ENCODE data around the gene ERH.
"Not testable (repeated sequence)": the region's sequence is repeated elsewhere in the genome, so short reads cannot be mapped to it uniquely, and the experiment has no call there.

The ERH gene

DNA sequence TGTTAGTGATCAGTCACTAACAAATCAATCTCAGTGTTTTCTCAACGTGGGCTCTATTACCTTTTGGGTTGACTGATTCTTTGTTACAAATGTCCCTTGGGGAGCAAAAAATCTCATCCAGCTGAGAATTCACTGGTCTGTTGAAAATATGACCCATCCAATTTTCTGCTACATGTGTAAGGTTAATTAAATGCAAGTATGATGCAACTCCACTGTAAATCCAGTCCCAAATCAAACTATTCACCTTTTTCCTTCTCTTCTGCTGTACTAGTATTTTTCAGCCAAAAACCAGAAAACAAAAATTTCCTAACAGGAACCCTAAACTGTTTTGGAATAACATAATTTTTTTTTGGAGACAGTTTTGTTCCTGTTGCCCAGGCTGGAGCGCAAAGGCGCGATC lies 2.2 kb downstream of the ERH start:
- no peak for DNase-seq (ENCODE audit: low read depth)

GRCh38 chr14:69392481-69392880 lies 5.6 kb downstream of the ERH start:
- DNase-seq (ENCODE audit: low read depth): no peak

DNA sequence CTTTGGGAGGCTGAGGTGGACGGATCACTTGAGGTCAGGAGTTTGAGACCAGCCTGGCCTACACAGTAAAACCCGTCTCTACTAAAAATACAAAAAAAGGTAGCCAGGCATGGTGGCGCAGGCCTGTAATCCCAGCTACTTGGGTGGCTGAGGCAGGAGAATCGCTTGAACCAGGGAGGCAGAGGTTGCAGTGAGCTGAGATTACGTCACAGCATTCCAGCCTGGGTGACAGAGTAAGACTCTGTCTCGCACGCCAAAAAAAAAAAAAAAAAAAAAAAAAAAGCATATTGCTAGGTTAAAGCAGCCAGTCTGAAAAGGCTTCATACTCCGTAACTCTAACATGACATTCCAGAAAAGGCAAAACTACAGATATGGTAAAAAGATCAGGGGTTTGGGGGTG lies 6.7 kb downstream of the ERH start:
- DNase-seq (ENCODE audit: low read depth): not testable (repeated sequence)

DNA sequence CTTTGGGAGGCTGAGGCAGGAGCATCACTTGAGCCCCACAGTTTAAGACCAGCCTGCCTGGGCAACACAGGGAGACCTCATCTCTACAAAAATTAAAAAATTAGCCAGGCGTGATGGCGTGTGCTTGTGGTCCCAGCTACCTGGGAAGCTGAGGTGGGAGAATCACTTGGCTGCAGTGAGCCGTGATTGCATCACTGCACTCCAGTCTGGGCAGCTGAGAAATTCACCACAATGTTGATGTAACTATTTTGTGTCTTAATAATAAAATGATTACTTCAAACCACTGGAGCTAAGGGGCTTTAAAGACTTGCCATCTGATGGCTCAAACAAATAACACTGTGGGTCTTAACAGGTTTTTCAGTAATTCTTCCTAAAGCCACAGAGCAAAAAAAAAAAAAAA lies 10.8 kb downstream of the ERH start:
- no peak for DNase-seq (ENCODE audit: low read depth)

DNA sequence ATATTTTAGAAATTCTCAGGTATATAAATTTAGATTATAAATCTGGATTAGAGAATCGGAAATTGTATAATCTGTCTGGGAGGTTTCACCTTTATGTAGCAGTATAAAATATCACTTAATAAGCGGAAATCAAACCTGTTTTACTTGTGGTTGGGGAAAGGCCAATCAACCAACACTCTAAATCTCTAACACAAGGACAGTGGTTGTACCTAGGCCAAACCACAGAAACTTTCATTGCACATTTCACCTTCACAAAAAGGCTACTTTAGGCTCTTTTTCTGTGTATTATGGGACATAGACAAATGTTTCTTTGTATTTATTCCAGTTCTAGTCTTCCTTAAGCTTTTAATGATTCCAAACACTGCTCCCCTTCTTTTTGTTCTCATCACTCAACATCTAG lies 19.8 kb downstream of the ERH start:
- no peak for DNase-seq (ENCODE audit: low read depth)

DNA sequence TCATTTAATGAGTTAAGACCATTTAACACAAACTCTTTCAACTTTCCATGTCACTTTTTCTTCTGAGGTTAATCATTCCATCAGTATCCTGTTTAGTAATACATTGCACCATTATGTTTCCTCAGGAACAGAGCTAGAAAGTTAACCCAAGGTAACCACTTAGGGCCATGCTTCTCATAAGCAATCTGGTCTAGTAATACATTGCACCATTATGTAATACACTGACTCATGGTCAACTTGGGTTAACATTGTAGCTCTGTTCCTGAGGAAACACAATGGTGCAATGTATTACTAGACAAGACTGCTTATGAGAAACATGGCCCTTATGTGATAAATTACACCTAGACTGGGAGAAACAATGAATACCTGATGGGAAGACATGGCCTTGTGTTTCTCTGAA lies 21.7 kb downstream of the ERH start:
- no peak for DNase-seq (ENCODE audit: low read depth)

GRCh38 chr14:69375722-69376121 lies 22.4 kb downstream of the ERH start:
- DNase-seq (ENCODE audit: low read depth): no peak

GRCh38 chr14:69375182-69375581 lies 22.9 kb downstream of the ERH start:
- DNase-seq (ENCODE audit: low read depth): no peak

- no peak for DNase-seq (ENCODE audit: low read depth)
Measured at GRCh38 chr14:69374235-69374634, 23.9 kb downstream of the ERH start.

- DNase-seq (ENCODE audit: low read depth): no peak
Measured at GRCh38 chr14:69373104-69373503, 25.0 kb downstream of the ERH start.

GRCh38 chr14:69372146-69372545 lies 26.0 kb downstream of the ERH start:
- no peak for DNase-seq (ENCODE audit: low read depth)

- DNase-seq (ENCODE audit: low read depth): no peak
Measured at GRCh38 chr14:69370061-69370460, 28.0 kb downstream of the ERH start.

- DNase-seq (ENCODE audit: low read depth): no peak
Measured at GRCh38 chr14:69368381-69368780, 29.7 kb downstream of the ERH start.

- DNase-seq (ENCODE audit: low read depth): no peak
Measured at GRCh38 chr14:69366761-69367160, 31.3 kb downstream of the ERH start.

GRCh38 chr14:69366069-69366468 lies 32.0 kb downstream of the ERH start:
- no peak for DNase-seq (ENCODE audit: low read depth)

DNA sequence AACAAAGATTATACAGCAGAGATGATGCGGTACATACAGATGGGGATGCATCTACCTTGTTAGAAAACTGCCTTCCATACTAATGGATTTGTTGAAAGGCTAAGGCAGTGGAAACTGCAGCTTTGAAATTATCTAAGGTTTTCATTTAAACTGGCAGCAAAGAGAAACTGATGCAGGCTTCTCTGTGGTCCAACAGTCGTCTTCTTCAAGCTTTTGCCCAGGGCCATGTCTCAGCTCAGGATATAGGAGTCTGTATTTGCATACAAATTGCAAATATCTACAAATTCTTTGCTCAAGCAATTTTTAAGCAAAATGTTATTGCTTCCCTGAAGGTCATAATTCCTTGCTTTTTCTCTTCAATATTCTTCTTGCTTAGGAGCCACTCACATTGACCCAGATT lies 33.7 kb downstream of the ERH start:
- DNase-seq (ENCODE audit: low read depth): no peak

DNA sequence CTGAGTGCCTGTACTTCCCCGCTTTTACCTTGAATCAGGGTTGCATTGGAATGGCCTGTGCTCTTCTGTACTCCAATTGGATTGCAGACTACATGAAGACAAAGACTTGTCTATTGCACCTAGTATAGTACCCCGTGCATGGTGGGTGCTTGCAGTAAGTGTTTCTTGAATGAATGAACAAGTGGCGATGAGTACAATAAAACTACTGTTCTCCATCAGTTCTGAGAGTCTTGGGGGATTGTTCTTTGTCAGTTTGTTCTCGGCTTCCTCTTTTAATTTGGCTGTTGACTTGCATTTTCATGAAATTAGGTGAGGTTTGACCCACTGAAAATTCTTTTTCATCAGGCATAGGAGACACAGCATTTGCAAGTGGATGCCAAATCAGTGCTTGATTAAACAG lies 34.1 kb downstream of the ERH start:
- DNase-seq (ENCODE audit: low read depth): no peak

DNA sequence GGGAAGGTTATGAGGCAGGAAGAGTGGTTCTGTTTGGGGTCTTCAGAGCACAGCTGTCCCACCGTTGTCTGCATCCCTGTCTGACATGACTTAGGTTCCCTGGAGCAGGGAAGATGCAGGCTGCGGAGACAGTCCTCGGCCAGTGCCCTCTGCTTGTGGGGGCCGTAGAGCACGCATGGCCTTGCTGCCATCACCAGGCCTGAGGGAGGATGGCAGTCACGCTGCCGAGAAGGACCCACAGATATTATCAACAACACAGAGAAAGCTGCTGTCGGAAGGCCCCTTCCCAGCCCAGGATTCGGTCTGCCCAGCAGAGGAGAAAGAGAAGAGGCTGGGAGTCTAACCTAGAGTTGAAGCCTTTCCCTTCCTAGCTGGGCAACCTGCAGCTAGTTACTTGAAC lies 35.0 kb downstream of the ERH start:
- DNase-seq (ENCODE audit: low read depth): no peak

GRCh38 chr14:69360438-69361108 lies 37.5 kb downstream of the ERH start:
- DNase-seq (ENCODE audit: low read depth): no peak

- DNase-seq (ENCODE audit: low read depth): no peak
Measured at GRCh38 chr14:69358966-69359365, 39.1 kb downstream of the ERH start.

- peak; percentile 11 for DNase-seq (ENCODE audit: low read depth)
Measured at GRCh38 chr14:69358233-69358963, 39.7 kb downstream of the ERH start.

DNA sequence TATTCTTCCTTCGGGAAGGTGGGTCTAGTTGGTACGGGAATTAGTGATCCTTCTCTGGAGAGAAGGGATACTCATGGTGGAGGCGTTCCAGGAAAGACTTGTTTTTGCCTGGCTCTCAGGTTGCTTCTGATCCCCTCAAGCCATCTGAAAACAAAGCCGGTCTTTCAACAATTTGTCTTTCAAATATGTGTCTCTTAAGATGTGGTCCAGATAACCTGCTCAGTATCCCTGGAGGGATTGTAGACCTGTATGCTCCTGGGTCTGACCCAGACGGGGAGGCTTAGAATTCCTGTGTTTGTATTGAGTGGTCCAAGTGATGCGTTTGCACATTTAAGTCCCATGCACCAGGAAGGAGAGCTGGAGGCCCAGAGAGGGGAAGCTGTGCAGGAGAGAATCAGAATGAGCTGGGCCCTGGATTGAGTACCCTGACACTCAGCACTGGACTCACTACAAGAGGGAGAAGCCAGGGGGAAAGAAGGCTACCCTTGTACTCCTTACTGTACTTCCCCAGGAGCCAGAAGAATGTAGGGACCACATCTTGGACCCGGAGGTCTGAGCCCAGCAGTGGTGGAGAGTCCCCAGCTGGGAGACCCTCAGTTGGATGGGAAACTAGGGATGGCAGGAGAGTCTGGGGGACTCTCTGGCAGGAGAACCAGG lies 40.4 kb downstream of the ERH start:
- no peak for DNase-seq (ENCODE audit: low read depth)

GRCh38 chr14:69356903-69357543 lies 41.1 kb downstream of the ERH start:
- no peak for DNase-seq (ENCODE audit: low read depth)

Data from stimulated activated CD8-positive, alpha-beta memory T cell treated with anti-CD3 and anti-CD28 coated beads, Interleukin-4, amount 100 ng/mL, for 24 hours (primary cell).